Lower leg skin (tissue), 4 donors: ENCODE results near the gene GPRIN1. TPM values are rescaled to one million over a fixed set of nuclear protein-coding genes. Genes with fewer than 3 reads are reported as not detected.

ENCODE experiments used
- DNase-seq, 2 donors: peaks; one replicate each; pipeline ENCODE4 v3.0.0-alpha.2; 2019; ENCODE audit warnings: low spot score in 2 of 2
- H3K4me3 ChIP-seq: fragments of 200-600 bp; sonication (generic); 2 replicates; pipeline ENCODE4 v1.5.1; 2017; ENCODE audit warnings: mild to moderate bottlenecking, low read depth; ENCODE audit not compliant: poor library complexity, severe bottlenecking
- POLR2A ChIP-seq, 2 donors: fragments of 450-650 bp; IDR thresholded peaks; one replicate each; pipeline ENCODE4 v1.6.1; 2016 to 2017; ENCODE audit warnings: antibody characterized with exemption in 2 of 2, mild to moderate bottlenecking in 1 of 2, moderate library complexity in 1 of 2
- WGBS, 2 donors: methylation state at CpG; one replicate each; pipeline ENCODE4 v1.1.5; 2018; 5-methylcytosine and 5-hydroxymethylcytosine counted together
- intact Hi-C: fragments of 100-400 bp; cut with DNase I; formaldehyde crosslinking; loops from one replicate; pipeline ENCODE4 v1.15.0; 2023; ENCODE audit warnings: low total_unique reads
- microRNA-seq, 2 donors: library from miRNA; unstranded; fragments of <30 nt; microRNA quantifications; one replicate each; pipeline ENCODE4, GENCODE V29; 2016; ENCODE audit warnings: borderline replicate concordance in 2 of 2, borderline number of aligned reads in 1 of 2
- total RNA-seq, 4 donors: library from RNA; depleted of rRNA; stranded (reverse); fragments of >200 nt; gene quantifications; one replicate each; pipeline ENCODE4 v1.1.0, GENCODE V29; 2016
- TF ChIP-seq, protein P1 (sequence below), 3 donors: fragments of 450-650 bp; IDR thresholded peaks; one replicate each; pipeline ENCODE4 v1.5.1; 2016; ENCODE audit warnings: antibody characterized with exemption in 3 of 3, mild to moderate bottlenecking in 3 of 3, moderate library complexity in 2 of 3

Gene GPRIN1
- total RNA-seq, 4 donors from 2014 or later: 0.72 to 1.7 (median 1.5) TPM

- intact Hi-C loops: no loop called here
- WGBS, 2 donors: 82 to 90% methylated on average over 17 to 18 of the region's 18 CpGs
- DNase-seq: no peak
- no peak for TF ChIP-seq POLR2A (IDR thresholded peaks at IDR 0.05)
- TF ChIP-seq, protein P1, sequence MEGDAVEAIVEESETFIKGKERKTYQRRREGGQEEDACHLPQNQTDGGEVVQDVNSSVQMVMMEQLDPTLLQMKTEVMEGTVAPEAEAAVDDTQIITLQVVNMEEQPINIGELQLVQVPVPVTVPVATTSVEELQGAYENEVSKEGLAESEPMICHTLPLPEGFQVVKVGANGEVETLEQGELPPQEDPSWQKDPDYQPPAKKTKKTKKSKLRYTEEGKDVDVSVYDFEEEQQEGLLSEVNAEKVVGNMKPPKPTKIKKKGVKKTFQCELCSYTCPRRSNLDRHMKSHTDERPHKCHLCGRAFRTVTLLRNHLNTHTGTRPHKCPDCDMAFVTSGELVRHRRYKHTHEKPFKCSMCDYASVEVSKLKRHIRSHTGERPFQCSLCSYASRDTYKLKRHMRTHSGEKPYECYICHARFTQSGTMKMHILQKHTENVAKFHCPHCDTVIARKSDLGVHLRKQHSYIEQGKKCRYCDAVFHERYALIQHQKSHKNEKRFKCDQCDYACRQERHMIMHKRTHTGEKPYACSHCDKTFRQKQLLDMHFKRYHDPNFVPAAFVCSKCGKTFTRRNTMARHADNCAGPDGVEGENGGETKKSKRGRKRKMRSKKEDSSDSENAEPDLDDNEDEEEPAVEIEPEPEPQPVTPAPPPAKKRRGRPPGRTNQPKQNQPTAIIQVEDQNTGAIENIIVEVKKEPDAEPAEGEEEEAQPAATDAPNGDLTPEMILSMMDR (IDR thresholded peaks at IDR 0.05): no peak
- no peak within 1 kb of the TSS for H3K4me3 ChIP-seq
Measured at GRCh38 chr5:176548967-176549444, 61.0 kb downstream of the GPRIN1 start, which contains the start of gene CDHR2. TSS of gene CDHR2 (plus strand) at chr5:176549342. CDS start at chr5:176565353, 16,011 bp downstream.

DNA sequence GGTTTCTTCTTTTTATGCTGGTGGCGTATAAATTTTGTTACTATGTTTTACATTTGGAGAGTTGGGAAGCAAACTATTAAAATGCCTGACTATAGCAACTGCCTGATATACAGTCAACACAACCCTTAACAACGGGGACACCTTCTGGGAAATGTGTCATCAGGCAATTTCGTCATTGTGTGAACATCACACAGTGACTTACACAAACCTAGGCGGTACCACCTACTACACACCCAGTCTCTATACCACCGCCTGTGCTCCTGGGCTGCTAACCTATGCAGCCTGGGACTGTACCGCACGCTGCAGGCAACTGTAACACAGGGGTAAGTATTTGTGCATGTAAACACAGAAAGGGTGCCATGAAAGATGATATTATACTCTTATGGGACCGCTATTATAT, 62.2 kb downstream of the GPRIN1 start:
- 51 to 62% methylated on average over 8 of the region's 8 CpGs for WGBS, 2 donors
- DNase-seq: no peak
- intact Hi-C loops: no loop called here
- TF ChIP-seq, protein P1 (IDR thresholded peaks at IDR 0.05): no peak
- no peak for TF ChIP-seq POLR2A (IDR thresholded peaks at IDR 0.05)
- no peak overlapping the region for H3K4me3 ChIP-seq

Small RNAs within 50 kb of the gene (microRNA-seq; reads per million reads assigned to microRNA genes)
- gene MIR4281: 0 reads per million in 2 donors

Other genes starting within 250 kb of the GPRIN1 start
- gene KIAA1191, start 248.4 kb downstream of the GPRIN1 start, total RNA-seq: 10 to 100 TPM; 58.0 to 89.4 (median 73.4) TPM
- gene ARL10, start 244.7 kb downstream of the GPRIN1 start, total RNA-seq: 10 to 100 TPM in 2 of 4 donors, 1 to 10 TPM in 2; 6.1 to 13.5 (median 8.8) TPM
- gene NOP16, start 221.6 kb downstream of the GPRIN1 start, total RNA-seq: 10 to 100 TPM; 11.5 to 22.5 (median 12.1) TPM
- 100 to 1,000 TPM; 110 to 153 (median 130) TPM for gene HIGD2A, start 221.4 kb downstream of the GPRIN1 start, total RNA-seq
- 100 to 1,000 TPM; 707 to 959 (median 743) TPM for gene CLTB, start 193.6 kb downstream of the GPRIN1 start, total RNA-seq
- gene FAF2, start 161.8 kb downstream of the GPRIN1 start, total RNA-seq: 10 to 100 TPM; 32.6 to 35.8 (median 33.7) TPM
- 10 to 100 TPM; 29.6 to 45.7 (median 33.7) TPM for gene RNF44, start 72.8 kb downstream of the GPRIN1 start, total RNA-seq
- under 1 TPM in 3 of 4 donors, not detected in 1; 0.15 to 0.19 (median 0.15) TPM for gene CDHR2, start 60.8 kb downstream of the GPRIN1 start, total RNA-seq
- not detected for gene SNCB, start 20.4 kb upstream of the GPRIN1 start, total RNA-seq
- not detected for gene EIF4E1B, start 20.5 kb upstream of the GPRIN1 start, total RNA-seq
- gene TSPAN17, start 37.3 kb upstream of the GPRIN1 start, total RNA-seq: 10 to 100 TPM; 12.1 to 24.1 (median 15.6) TPM
- gene UNC5A, start 200.4 kb upstream of the GPRIN1 start, total RNA-seq: under 1 TPM in 3 of 4 donors, not detected in 1; 0.13 to 0.25 (median 0.23) TPM